Stimulated activated CD4-positive, alpha-beta T cell treated with anti-CD3 and anti-CD28 coated beads, Interleukin-12 subunit alpha, Interleukin-12 subunit beta, amount 100 ng/mL, for 4 hours (primary cell): ENCODE data around the gene RFX7.

Experiments
- DNase-seq: peaks from one replicate; pipeline ENCODE4 v3.0.0-alpha.2; 2020

The RFX7 gene

GRCh38 chr15:56042498-56042897 lies 201.2 kb downstream of the RFX7 start:
- no peak for DNase-seq

- DNase-seq = no peak
Observed at GRCh38 chr15:56042031-56042430, 201.6 kb downstream of the RFX7 start.

DNA sequence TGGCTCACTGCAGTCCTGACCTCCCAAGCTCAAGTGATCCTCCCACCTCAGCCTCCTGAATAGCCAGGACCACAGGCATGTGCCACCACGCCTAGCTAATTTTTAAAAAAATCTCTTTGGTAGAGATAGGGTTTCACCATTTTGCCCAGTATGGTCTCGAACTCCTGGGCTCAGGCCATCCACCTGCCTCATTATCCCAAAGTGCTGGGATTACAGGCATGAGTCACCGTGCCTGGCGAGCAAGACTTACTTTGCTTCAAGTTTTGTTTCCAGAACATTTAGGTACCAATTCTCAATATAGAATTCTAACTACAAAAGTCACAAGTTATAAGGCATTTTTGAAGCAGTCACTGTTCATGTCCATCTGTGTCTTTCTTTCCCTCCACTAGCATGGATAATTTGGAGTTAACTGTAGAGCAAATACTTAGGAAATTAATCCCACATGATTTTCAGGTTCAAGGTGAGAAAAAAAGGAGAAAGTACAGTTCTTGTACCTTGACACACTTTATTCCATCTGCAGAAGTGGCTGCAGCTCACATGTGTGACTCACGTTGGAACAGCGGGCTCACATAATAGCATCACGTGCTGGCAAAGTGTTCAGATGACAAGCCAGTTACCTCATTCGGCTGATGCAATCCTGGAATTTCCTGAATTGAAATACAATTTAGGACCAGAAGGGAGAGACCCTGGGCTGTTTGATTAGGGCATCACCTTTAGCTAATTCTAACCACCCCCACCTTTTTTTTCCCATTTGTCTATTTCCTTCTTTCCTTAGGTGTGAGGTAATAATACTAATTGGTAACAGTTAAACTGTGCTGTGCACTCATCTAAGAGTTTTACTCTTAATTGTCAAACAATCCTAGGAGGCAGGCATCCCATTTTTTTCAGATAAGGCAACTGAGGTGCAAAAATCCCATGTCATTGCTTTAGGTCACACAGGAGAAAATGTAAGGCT lies 203.3 kb downstream of the RFX7 start:
- no peak for DNase-seq

DNA sequence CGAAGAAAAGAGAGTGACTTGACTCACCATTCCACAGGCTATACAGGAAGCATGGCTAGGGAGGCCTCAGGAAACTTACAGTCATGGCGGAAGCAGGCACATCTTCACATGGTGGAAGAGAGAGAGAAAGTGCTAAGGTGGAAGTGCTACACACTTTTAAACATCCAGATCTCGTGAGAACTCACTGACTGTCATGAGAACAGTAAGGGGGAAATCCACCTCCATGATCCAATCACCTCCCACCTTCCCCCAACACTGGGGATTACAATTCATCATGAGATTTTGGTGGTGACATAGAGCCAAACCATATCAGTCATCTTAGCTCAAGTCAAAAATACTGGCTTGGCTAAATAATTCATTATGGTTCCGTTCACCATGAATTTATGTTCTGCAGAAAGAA lies 205.0 kb downstream of the RFX7 start:
- DNase-seq = no peak

DNA sequence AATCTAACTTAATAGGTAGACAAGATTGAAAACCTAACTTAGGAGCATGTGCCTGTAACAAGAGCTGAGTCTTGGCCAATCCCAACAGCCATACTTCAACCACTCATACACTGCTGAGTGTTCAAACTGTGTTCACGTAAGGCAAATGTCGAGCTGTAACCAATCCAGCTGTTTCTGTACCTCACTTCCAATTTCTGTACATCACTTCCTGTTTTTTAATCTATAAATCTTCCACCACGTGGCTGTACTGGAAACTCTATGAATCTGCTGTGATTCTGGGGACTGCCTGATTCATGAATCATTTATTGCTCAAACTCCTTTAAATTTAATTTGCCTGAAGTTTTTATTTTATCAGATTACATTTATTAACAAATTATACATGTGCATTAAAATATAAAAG lies 205.7 kb downstream of the RFX7 start:
- no peak for DNase-seq
